CD14-positive monocyte (primary cell): Measurements from ENCODE around the gene LRBA. TPM values are rescaled to one million over a fixed set of nuclear protein-coding genes. Genes with fewer than 3 reads are reported as not detected.

ENCODE experiments used
- DNase-seq, 3 donors: peaks; one replicate each; pipeline ENCODE4 v3.0.0-alpha.2; 2011 to 2022
- H2AFZ ChIP-seq: 2 replicates; pipeline ENCODE4 v1.6.0; 2012; ENCODE audit warnings: mild to moderate bottlenecking, low read depth, low read length, inconsistent platforms; ENCODE audit not compliant: insufficient read depth, poor library complexity, severe bottlenecking
- H3K27ac ChIP-seq, 2 donors: 1 replicate in 1 of 2; 2 replicates in 1 of 2; pipeline ENCODE4 v1.5.1; 2012 to 2013; ENCODE audit warnings: low read length in 2 of 2, control low read depth in 1 of 2, inconsistent platforms in 1 of 2, low read depth in 1 of 2, mild to moderate bottlenecking in 1 of 2
- H3K27me3 ChIP-seq, 2 donors: one replicate each; pipeline versions ENCODE4 v1.6.0 to v1.6.1; 2011 to 2013; ENCODE audit warnings: low read length in 2 of 2; ENCODE audit not compliant: control insufficient read depth in 2 of 2, insufficient read depth in 2 of 2
- H3K36me3 ChIP-seq, 2 donors: replicated peaks in 1 of 2; 1 replicate in 1 of 2; 2 replicates in 1 of 2; pipeline versions ENCODE4 v1.5.1 to v1.6.1; 2012 to 2013; ENCODE audit warnings: low read length in 2 of 2, control low read depth in 1 of 2, inconsistent platforms in 1 of 2, mild to moderate bottlenecking in 1 of 2; ENCODE audit not compliant: insufficient read depth in 2 of 2, control insufficient read depth in 1 of 2
- H3K4me1 ChIP-seq, 2 donors: 1 replicate in 1 of 2; 2 replicates in 1 of 2; pipeline versions ENCODE4 v1.5.1 to v1.6.1; 2012 to 2013; ENCODE audit warnings: low read length in 2 of 2, control low read depth in 1 of 2, inconsistent platforms in 1 of 2, mild to moderate bottlenecking in 1 of 2, moderate library complexity in 1 of 2; ENCODE audit not compliant: insufficient read depth in 2 of 2, control insufficient read depth in 1 of 2
- H3K4me2 ChIP-seq: replicated peaks from 2 replicates; pipeline ENCODE3; 2012; ENCODE audit warnings: low read length, moderate library complexity, mild to moderate bottlenecking; ENCODE audit not compliant: poor library complexity, severe bottlenecking; ENCODE audit errors: extremely low read depth
- H3K4me3 ChIP-seq, 3 experiments: fragments of 200-600 bp in 1 of 3; sonication (generic) in 1 of 3; replicated peaks in 1 of 3; 1 replicate in 2 of 3; 2 replicates in 1 of 3; pipeline ENCODE4 v1.5.1; 2011 to 2013; ENCODE audit warnings: low read length in 3 of 3, mild to moderate bottlenecking in 3 of 3, control low read depth in 2 of 3, low read depth in 2 of 3, inconsistent platforms in 1 of 3, moderate library complexity in 1 of 3
- H3K79me2 ChIP-seq: 2 replicates; pipeline ENCODE4 v1.6.0; 2012; ENCODE audit warnings: mild to moderate bottlenecking, control low read depth, inconsistent platforms, low read length, moderate library complexity; ENCODE audit not compliant: insufficient read depth
- H3K9ac ChIP-seq: 2 replicates; pipeline ENCODE4 v1.6.0; 2017; ENCODE audit warnings: low read length, mild to moderate bottlenecking; ENCODE audit not compliant: insufficient read depth, poor library complexity, severe bottlenecking
- H3K9me3 ChIP-seq, 2 donors: replicated peaks in 1 of 2; 1 replicate in 1 of 2; 2 replicates in 1 of 2; pipeline versions ENCODE4 v1.5.1 to v1.6.1; 2012 to 2013; ENCODE audit warnings: low read length in 2 of 2, control low read depth in 1 of 2; ENCODE audit not compliant: control insufficient read depth in 1 of 2, insufficient read depth in 1 of 2
- H4K20me1 ChIP-seq: 2 replicates; pipeline ENCODE4 v1.6.0; 2012; ENCODE audit warnings: mild to moderate bottlenecking, low read length, control low read depth, moderate library complexity; ENCODE audit not compliant: insufficient read depth
- H3K27ac Mint-ChIP-seq, 7 donors: one replicate each; pipeline ENCODE4 v1.8.0; 2020; ENCODE audit warnings: mild to moderate bottlenecking in 7 of 7, mixed read lengths in 7 of 7, moderate library complexity in 6 of 7, inconsistent platforms in 2 of 7
- H3K27me3 Mint-ChIP-seq, 3 donors: one replicate each; pipeline ENCODE4 v1.8.0; 2021 to 2022; ENCODE audit warnings: low read depth in 3 of 3, mild to moderate bottlenecking in 3 of 3, mixed read lengths in 3 of 3, moderate library complexity in 3 of 3, inconsistent platforms in 1 of 3
- H3K36me3 Mint-ChIP-seq, 2 donors: one replicate each; pipeline ENCODE4 v1.8.0; 2020; ENCODE audit warnings: mixed read lengths in 2 of 2, inconsistent platforms in 1 of 2, mild to moderate bottlenecking in 1 of 2
- H3K4me1 Mint-ChIP-seq: one replicate; pipeline ENCODE4 v1.8.0; 2020; ENCODE audit warnings: mild to moderate bottlenecking, mixed read lengths
- H3K4me3 Mint-ChIP-seq, 2 donors: one replicate each; pipeline ENCODE4 v1.8.0; 2020; ENCODE audit warnings: mild to moderate bottlenecking in 2 of 2, mixed read lengths in 2 of 2, moderate library complexity in 1 of 2
- H3K9me3 Mint-ChIP-seq, 7 donors: one replicate each; pipeline ENCODE4 v1.8.0; 2020 to 2022; ENCODE audit warnings: mixed read lengths in 7 of 7, mild to moderate bottlenecking in 6 of 7, moderate library complexity in 6 of 7, inconsistent platforms in 2 of 7
- CTCF ChIP-seq: fragments of 200-600 bp; IDR thresholded peaks from one replicate; pipeline ENCODE4 v1.8.0; 2022; ENCODE audit warnings: antibody characterized with exemption, mild to moderate bottlenecking
- WGBS: methylation state at CpG from one replicate; pipeline ENCODE4 v1.1.5; 2013; ENCODE audit warnings: missing lambda C conversion rate; ENCODE audit not compliant: insufficient coverage; 5-methylcytosine and 5-hydroxymethylcytosine counted together
- intact Hi-C, 2 donors: fragments of 100-400 bp; cut with micrococcal nuclease; formaldehyde crosslinking; loops; one replicate each; pipeline versions ENCODE4 v1.15.0 to v1.15.1; 2023
- polyA plus RNA-seq, 3 donors: library from polyadenylated mRNA; depleted of rRNA in 1 of 3; unstranded in 2 of 3; stranded (reverse) in 1 of 3; fragments of 300-500 nt in 2 of 3; fragments of >200 nt in 1 of 3; fragmentation: Illumina TruSeq in 2 of 3; gene quantifications; 1 replicate in 2 of 3; 2 replicates in 1 of 3; pipeline ENCODE4 v1.2.3, GENCODE V29; 2012 to 2021

LRBA gene
- polyA plus RNA-seq, 3 donors, result 1.5 to 5.5 (median 4.4) TPM

GRCh38 chr4:150329373-150329772 lies 685.7 kb downstream of the LRBA start:
- Histone ChIP-seq H3K9ac (no peak overlapping the region), H3K36me3 (no peaks in the 10 kb centered on the region), H3K4me3 (no peak overlapping the region), H3K79me2 (no peaks in the 10 kb centered on the region), H3K9me3 (no peaks in the 10 kb centered on the region), H2AFZ (no peak overlapping the region), H3K27me3 (no peaks in the 10 kb centered on the region), H4K20me1 (no peaks in the 10 kb centered on the region), H3K4me2 (no peak overlapping the region), H3K27ac (no peak overlapping the region), H3K4me1 (no peaks in the 10 kb centered on the region)
- intact Hi-C loops, result no loop called here
- Mint-ChIP-seq H3K27me3 (no peaks in the 10 kb centered on the region), H3K4me1 (no peaks in the 10 kb centered on the region), H3K27ac (no peak overlapping the region), H3K36me3 (peaks cover 0 to 3% of the 10 kb centered on the region in 2 donors), H3K9me3 (no peaks in the 10 kb centered on the region), H3K4me3 (no peak overlapping the region)
- no peak for TF ChIP-seq CTCF
- DNase-seq, result no peak

GRCh38 chr4:150328496-150328895 lies 686.6 kb downstream of the LRBA start:
- no CpG with 5 or more reads among the region's 2 CpGs for WGBS
- Mint-ChIP-seq H3K36me3 (peaks cover 0 to 3% of the 10 kb centered on the region in 2 donors), H3K9me3 (no peaks in the 10 kb centered on the region), H3K27ac (no peak overlapping the region), H3K4me1 (no peaks in the 10 kb centered on the region), H3K4me3 (no peak overlapping the region), H3K27me3 (peaks cover 0 to 3% (median 0%) of the 10 kb centered on the region in 3 donors)
- no peaks in the 10 kb centered on the region for H3K9me3 ChIP-seq
- H3K27ac ChIP-seq, result no peak overlapping the region
- H3K79me2 ChIP-seq, result no peaks in the 10 kb centered on the region
- H3K4me3 ChIP-seq, result no peak overlapping the region
- no peaks in the 10 kb centered on the region for H3K27me3 ChIP-seq
- no peak for DNase-seq
- intact Hi-C loops, result no loop called here
- no peak overlapping the region for H3K9ac ChIP-seq
- H3K4me1 ChIP-seq, result no peaks in the 10 kb centered on the region
- no peaks in the 10 kb centered on the region for H3K36me3 ChIP-seq
- H2AFZ ChIP-seq, result no peak overlapping the region
- no peaks in the 10 kb centered on the region for H4K20me1 ChIP-seq
- H3K4me2 ChIP-seq, result no peak overlapping the region
- TF ChIP-seq CTCF, result no peak
